NCI-H2227 (cell line): ENCODE data around the gene CABLES1.

Experiments used
- DNase-seq: peaks from one replicate; lab custom pipeline; 2025; ENCODE audit not compliant: unreplicated experiment; lab: John Stamatoyannopoulos, UW

CABLES1 gene

GRCh38 chr18:23165271-23166068 is 30.2 kb downstream of the CABLES1 start:
- DNase-seq, result no peak

GRCh38 chr18:23166891-23167541 is 31.7 kb downstream of the CABLES1 start:
- no peak for DNase-seq

GRCh38 chr18:23169673-23170044 is 34.4 kb downstream of the CABLES1 start:
- no peak for DNase-seq

GRCh38 chr18:23170137-23170536 is 34.9 kb downstream of the CABLES1 start:
- DNase-seq, result no peak

GRCh38 chr18:23171581-23172156 is 36.4 kb downstream of the CABLES1 start:
- no peak for DNase-seq

GRCh38 chr18:23172591-23173380 is 37.5 kb downstream of the CABLES1 start:
- DNase-seq, result no peak

GRCh38 chr18:23173912-23174311 is 38.6 kb downstream of the CABLES1 start:
- no peak for DNase-seq

GRCh38 chr18:23176701-23177432 is 41.6 kb downstream of the CABLES1 start:
- no peak for DNase-seq

GRCh38 chr18:23177433-23178072 is 42.3 kb downstream of the CABLES1 start:
- no peak for DNase-seq

GRCh38 chr18:23178201-23178600 is 42.9 kb downstream of the CABLES1 start:
- DNase-seq, result no peak

- DNase-seq, result no peak
Observed at GRCh38 chr18:23178661-23179081, 43.4 kb downstream of the CABLES1 start.

GRCh38 chr18:23179416-23179815 is 44.1 kb downstream of the CABLES1 start:
- DNase-seq, result no peak

- DNase-seq, result no peak
Observed at GRCh38 chr18:23181547-23181946, 46.3 kb downstream of the CABLES1 start.

GRCh38 chr18:23182606-23183005 is 47.3 kb downstream of the CABLES1 start:
- DNase-seq, result no peak

- no peak for DNase-seq
Observed at GRCh38 chr18:23183411-23184150, 48.3 kb downstream of the CABLES1 start.

GRCh38 chr18:23186781-23187180 is 51.5 kb downstream of the CABLES1 start:
- DNase-seq, result no peak

- DNase-seq, result no peak
Observed at GRCh38 chr18:23188068-23188760, 52.9 kb downstream of the CABLES1 start.

GRCh38 chr18:23189099-23189498 is 53.8 kb downstream of the CABLES1 start:
- DNase-seq, result no peak
